ENCODE measurements around the gene MYNN.
"Not testable (repeated sequence)": the region's sequence is repeated elsewhere in the genome, so short reads cannot be mapped to it uniquely, and the experiment has no call there.

The MYNN gene

GRCh38 chr3:169772897-169773816 is at the start of gene MYNN:
Gene MYNN (plus strand): TSS chr3:169773396. CDS start chr3:169774296, 900 bp downstream.
- peaks cover 20% of the 10 kb centered on the region for H3K36me3 ChIP-seq (ENCODE audit: insufficient read depth, low read length)
- no peaks in the 10 kb centered on the region for H3K27me3 ChIP-seq (ENCODE audit: insufficient read depth, low read length)
- no peaks in the 10 kb centered on the region for H3K9me3 ChIP-seq (ENCODE audit: low read length)
- peak within 1 kb of the TSS; percentile 99 for H2AFZ ChIP-seq (ENCODE audit: low read depth, low read length)
- peak within 1 kb of the TSS; percentile 72 for H3K4me3 ChIP-seq (ENCODE audit: low read length)
- peaks cover 16% of the 10 kb centered on the region for H3K4me1 ChIP-seq (ENCODE audit: insufficient read depth, low read length)

DNA sequence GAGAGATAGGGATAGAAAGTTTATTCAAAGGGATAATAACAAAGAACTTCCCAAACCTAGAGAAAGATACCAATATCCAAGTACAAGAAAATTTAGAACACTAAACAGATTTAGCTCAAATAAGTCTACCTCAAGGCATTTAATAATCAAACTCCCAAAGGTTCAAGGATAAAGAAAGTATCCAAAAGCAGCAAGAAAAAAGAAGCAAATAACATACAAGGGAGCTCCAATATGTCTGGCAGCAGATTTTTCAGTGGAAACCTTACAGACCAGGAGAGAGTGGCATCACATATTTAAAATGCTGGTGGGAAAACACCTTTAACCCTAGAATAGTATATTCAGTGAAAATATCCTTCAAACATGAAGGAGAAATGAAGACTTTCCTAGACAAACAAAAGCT is 41.3 kb upstream of the MYNN start:
- not testable (repeated sequence) for H3K4me3 ChIP-seq (ENCODE audit: low read length); H3K9me3 ChIP-seq (ENCODE audit: low read length); H3K36me3 ChIP-seq (ENCODE audit: insufficient read depth, low read length); H3K27me3 ChIP-seq (ENCODE audit: insufficient read depth, low read length); H2AFZ ChIP-seq (ENCODE audit: low read depth, low read length); H3K4me1 ChIP-seq (ENCODE audit: insufficient read depth, low read length)

DNA sequence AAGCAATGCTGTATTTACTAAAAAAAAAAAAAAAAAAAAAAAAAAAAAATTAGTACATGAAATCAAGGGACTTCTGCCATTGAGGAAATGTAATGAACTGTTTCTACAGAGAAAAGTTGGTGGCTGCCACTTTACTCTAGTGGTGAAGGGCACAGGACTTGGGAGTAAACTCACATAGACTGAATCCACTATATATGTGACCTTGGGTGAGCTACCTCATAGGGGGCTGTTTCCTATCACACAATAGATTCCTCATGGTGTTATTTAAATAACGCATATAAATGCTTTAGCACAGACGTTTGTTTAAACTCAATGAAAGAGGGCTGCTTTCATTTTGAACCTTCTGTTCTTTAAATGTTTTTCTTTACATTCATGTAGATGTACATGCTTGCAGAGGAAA is 34.1 kb upstream of the MYNN start:
- H3K36me3 ChIP-seq (ENCODE audit: insufficient read depth, low read length): no peaks in the 10 kb centered on the region
- no peaks in the 10 kb centered on the region for H3K27me3 ChIP-seq (ENCODE audit: insufficient read depth, low read length)
- no peak overlapping the region for H2AFZ ChIP-seq (ENCODE audit: low read depth, low read length)
- no peaks in the 10 kb centered on the region for H3K9me3 ChIP-seq (ENCODE audit: low read length)
- no peak overlapping the region for H3K4me3 ChIP-seq (ENCODE audit: low read length)
- no peaks in the 10 kb centered on the region for H3K4me1 ChIP-seq (ENCODE audit: insufficient read depth, low read length)

- Histone ChIP-seq H3K36me3 (ENCODE audit: insufficient read depth, low read length) (no peaks in the 10 kb centered on the region), H3K4me3 (ENCODE audit: low read length) (no peak overlapping the region), H2AFZ (ENCODE audit: low read depth, low read length) (peak overlapping the region; percentile 26), H3K9me3 (ENCODE audit: low read length) (no peaks in the 10 kb centered on the region), H3K4me1 (ENCODE audit: insufficient read depth, low read length) (no peaks in the 10 kb centered on the region), H3K27me3 (ENCODE audit: insufficient read depth, low read length) (no peaks in the 10 kb centered on the region)
Measured at GRCh38 chr3:169744366-169745054, 28.7 kb upstream of the MYNN start.

DNA sequence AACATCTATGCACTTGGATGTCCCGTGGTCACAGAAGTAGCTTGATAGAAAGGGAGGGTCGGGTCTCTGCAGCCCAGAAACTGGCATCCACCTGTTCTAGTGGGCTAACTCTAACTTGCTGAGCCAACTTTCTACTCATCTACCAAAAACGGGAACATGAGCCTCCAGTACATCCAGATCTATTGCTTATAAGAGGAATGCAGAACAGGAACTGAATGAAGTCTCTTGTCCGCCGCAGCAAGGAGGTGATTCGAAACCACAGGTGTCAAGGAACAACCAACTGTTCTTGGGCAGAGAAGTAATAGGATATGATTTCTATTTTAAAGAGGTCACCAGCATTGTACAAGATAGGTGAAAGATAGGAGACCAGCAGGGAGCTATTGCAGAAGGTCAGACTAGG is 26.3 kb upstream of the MYNN start:
- Histone ChIP-seq H3K4me1 (ENCODE audit: insufficient read depth, low read length) (no peaks in the 10 kb centered on the region), H3K9me3 (ENCODE audit: low read length) (no peaks in the 10 kb centered on the region), H3K27me3 (ENCODE audit: insufficient read depth, low read length) (no peaks in the 10 kb centered on the region), H3K4me3 (ENCODE audit: low read length) (no peak overlapping the region), H2AFZ (ENCODE audit: low read depth, low read length) (no peak overlapping the region), H3K36me3 (ENCODE audit: insufficient read depth, low read length) (no peaks in the 10 kb centered on the region)

GRCh38 chr3:169748670-169749069 is 24.5 kb upstream of the MYNN start:
- no peaks in the 10 kb centered on the region for H3K27me3 ChIP-seq (ENCODE audit: insufficient read depth, low read length)
- no peaks in the 10 kb centered on the region for H3K9me3 ChIP-seq (ENCODE audit: low read length)
- H2AFZ ChIP-seq (ENCODE audit: low read depth, low read length): no peak overlapping the region
- H3K4me1 ChIP-seq (ENCODE audit: insufficient read depth, low read length): no peaks in the 10 kb centered on the region
- H3K4me3 ChIP-seq (ENCODE audit: low read length): no peak overlapping the region
- H3K36me3 ChIP-seq (ENCODE audit: insufficient read depth, low read length): no peaks in the 10 kb centered on the region

- H3K4me1 ChIP-seq (ENCODE audit: insufficient read depth, low read length): no peaks in the 10 kb centered on the region
- no peaks in the 10 kb centered on the region for H3K36me3 ChIP-seq (ENCODE audit: insufficient read depth, low read length)
- no peak overlapping the region for H3K4me3 ChIP-seq (ENCODE audit: low read length)
- no peak overlapping the region for H2AFZ ChIP-seq (ENCODE audit: low read depth, low read length)
- H3K27me3 ChIP-seq (ENCODE audit: insufficient read depth, low read length): no peaks in the 10 kb centered on the region
- no peaks in the 10 kb centered on the region for H3K9me3 ChIP-seq (ENCODE audit: low read length)
Measured at GRCh38 chr3:169750665-169751064, 22.5 kb upstream of the MYNN start.

- Histone ChIP-seq H3K9me3 (ENCODE audit: low read length) (no peaks in the 10 kb centered on the region), H3K4me3 (ENCODE audit: low read length) (no peak overlapping the region), H3K36me3 (ENCODE audit: insufficient read depth, low read length) (no peaks in the 10 kb centered on the region), H3K4me1 (ENCODE audit: insufficient read depth, low read length) (no peaks in the 10 kb centered on the region), H2AFZ (ENCODE audit: low read depth, low read length) (no peak overlapping the region), H3K27me3 (ENCODE audit: insufficient read depth, low read length) (no peaks in the 10 kb centered on the region)
Measured at GRCh38 chr3:169751875-169752274, 21.3 kb upstream of the MYNN start.

DNA sequence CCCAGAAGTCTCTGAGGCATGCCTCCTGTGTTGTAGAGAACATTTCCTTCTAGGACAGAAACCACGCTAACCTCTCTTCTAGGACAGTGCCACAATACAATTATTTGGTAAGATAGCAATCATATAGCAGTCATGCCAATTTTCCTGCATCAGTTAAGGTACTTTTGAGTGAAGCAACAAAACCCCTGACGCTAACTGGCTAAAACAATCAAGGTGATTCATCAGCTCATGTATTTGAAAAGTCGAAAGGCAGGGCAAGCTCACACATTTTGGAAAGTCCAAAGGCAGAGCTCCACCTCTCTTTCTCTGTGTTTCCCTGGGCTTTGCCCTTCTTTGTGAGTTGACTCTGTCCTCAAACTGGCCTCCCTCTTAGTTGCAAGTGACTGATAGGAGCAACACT is 18.5 kb upstream of the MYNN start:
- H2AFZ ChIP-seq (ENCODE audit: low read depth, low read length): no peak overlapping the region
- H3K4me1 ChIP-seq (ENCODE audit: insufficient read depth, low read length): no peaks in the 10 kb centered on the region
- H3K27me3 ChIP-seq (ENCODE audit: insufficient read depth, low read length): no peaks in the 10 kb centered on the region
- no peaks in the 10 kb centered on the region for H3K9me3 ChIP-seq (ENCODE audit: low read length)
- H3K36me3 ChIP-seq (ENCODE audit: insufficient read depth, low read length): no peaks in the 10 kb centered on the region
- no peak overlapping the region for H3K4me3 ChIP-seq (ENCODE audit: low read length)

- Histone ChIP-seq H3K36me3 (ENCODE audit: insufficient read depth, low read length) (no peaks in the 10 kb centered on the region), H3K27me3 (ENCODE audit: insufficient read depth, low read length) (no peaks in the 10 kb centered on the region), H3K4me1 (ENCODE audit: insufficient read depth, low read length) (no peaks in the 10 kb centered on the region), H3K9me3 (ENCODE audit: low read length) (no peaks in the 10 kb centered on the region), H3K4me3 (ENCODE audit: low read length) (no peak overlapping the region), H2AFZ (ENCODE audit: low read depth, low read length) (no peak overlapping the region)
Measured at GRCh38 chr3:169755488-169755887, 17.7 kb upstream of the MYNN start.

DNA sequence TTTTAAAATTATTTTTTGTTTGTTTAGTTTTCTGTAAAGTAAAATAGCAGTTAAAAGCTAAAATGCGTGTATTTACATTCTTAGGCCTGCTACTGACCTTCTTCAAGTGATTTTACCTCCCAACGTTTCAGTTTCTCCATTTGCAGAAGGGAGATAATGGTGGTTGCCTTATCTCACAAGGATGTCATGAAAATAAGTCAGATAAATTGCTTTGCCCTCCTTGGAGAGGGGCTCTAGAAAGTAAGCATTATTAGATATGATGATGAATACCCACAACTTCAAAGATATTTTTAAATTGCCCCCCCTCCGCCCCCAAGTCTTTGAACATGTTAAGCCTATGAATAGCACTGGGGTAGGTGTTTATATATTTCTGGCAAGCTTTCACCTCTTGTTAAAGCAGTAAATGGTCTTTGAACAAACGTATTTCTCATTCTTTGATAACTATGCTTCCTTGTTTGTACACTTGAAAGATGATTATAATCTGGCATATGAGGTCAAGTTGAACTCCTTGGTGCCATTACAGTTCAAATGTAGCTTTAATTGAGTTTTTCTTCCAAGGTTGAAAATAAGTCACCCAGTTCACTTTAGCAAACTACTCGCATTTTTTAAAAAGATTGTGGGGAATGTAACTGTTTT is 14.7 kb upstream of the MYNN start:
- no peak overlapping the region for H3K4me3 ChIP-seq (ENCODE audit: low read length)
- H2AFZ ChIP-seq (ENCODE audit: low read depth, low read length): no peak overlapping the region
- no peaks in the 10 kb centered on the region for H3K27me3 ChIP-seq (ENCODE audit: insufficient read depth, low read length)
- peaks cover 2% of the 10 kb centered on the region for H3K9me3 ChIP-seq (ENCODE audit: low read length)
- no peaks in the 10 kb centered on the region for H3K36me3 ChIP-seq (ENCODE audit: insufficient read depth, low read length)
- no peaks in the 10 kb centered on the region for H3K4me1 ChIP-seq (ENCODE audit: insufficient read depth, low read length)

DNA sequence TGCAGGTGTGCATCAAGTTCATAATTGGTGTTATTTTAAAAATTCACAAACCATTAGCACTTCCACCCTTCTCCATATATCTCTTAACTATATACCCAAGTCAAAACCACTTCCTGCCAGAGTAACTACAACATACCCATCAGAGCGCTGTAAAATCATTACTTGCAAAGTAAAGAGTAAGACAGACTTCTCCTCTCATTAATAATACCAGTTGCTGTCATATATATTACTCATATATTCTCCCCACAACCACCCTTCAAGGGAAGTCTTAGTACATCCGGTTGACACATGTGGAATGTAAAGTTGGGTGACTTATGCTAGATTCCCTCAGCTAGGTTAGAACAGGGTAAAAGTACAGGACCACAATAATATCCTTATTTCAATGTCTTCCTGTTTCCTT is 13.9 kb upstream of the MYNN start:
- no peaks in the 10 kb centered on the region for H3K27me3 ChIP-seq (ENCODE audit: insufficient read depth, low read length)
- H3K4me3 ChIP-seq (ENCODE audit: low read length): no peak overlapping the region
- no peak overlapping the region for H2AFZ ChIP-seq (ENCODE audit: low read depth, low read length)
- peaks cover 4% of the 10 kb centered on the region for H3K9me3 ChIP-seq (ENCODE audit: low read length)
- no peaks in the 10 kb centered on the region for H3K4me1 ChIP-seq (ENCODE audit: insufficient read depth, low read length)
- H3K36me3 ChIP-seq (ENCODE audit: insufficient read depth, low read length): no peaks in the 10 kb centered on the region

DNA sequence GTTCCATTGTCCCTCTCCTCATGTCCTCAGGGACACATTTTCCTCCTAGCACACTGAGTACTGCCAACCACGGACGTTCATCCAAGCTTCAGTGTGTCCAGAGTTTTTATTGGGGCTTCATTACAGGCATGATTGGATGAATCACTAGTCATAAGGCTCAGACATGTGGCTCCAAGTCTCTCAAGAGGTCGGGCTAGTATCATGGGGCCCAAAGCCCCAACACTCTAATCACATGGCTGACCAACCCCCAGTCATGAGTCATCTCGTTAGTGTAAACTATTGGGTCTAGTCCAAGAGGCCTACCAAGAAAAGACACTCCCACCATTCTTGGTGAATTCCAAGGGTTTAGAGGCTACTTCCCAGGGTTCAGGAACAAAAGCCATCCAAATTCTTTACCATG is 12.7 kb upstream of the MYNN start:
- H3K36me3 ChIP-seq (ENCODE audit: insufficient read depth, low read length): no peaks in the 10 kb centered on the region
- H3K4me3 ChIP-seq (ENCODE audit: low read length): no peak overlapping the region
- H3K9me3 ChIP-seq (ENCODE audit: low read length): peaks cover 6% of the 10 kb centered on the region
- H2AFZ ChIP-seq (ENCODE audit: low read depth, low read length): no peak overlapping the region
- no peaks in the 10 kb centered on the region for H3K4me1 ChIP-seq (ENCODE audit: insufficient read depth, low read length)
- H3K27me3 ChIP-seq (ENCODE audit: insufficient read depth, low read length): no peaks in the 10 kb centered on the region

Data from neuron (in vitro differentiated cells).